GM18873 (cell line): ENCODE measurements around the gene LIX1L.
A peak's percentile ranks its signal among the peaks of the same experiment; 100 is the strongest.

Experiments used
- ATAC-seq: cut with Tn5 transposase; IDR thresholded peaks from one replicate; pipeline ENCODE4 v1.9.1; 2021; ENCODE audit warnings: mild to moderate bottlenecking, moderate library complexity, moderate number of reproducible peaks; ENCODE audit not compliant: unreplicated experiment, low FRiP score

Gene LIX1L

GRCh38 chr1:145957443-145958319 lies at the start of gene LIX1L:
LIX1L (minus strand) TSS chr1:145958017; CDS start chr1:145957927, 90 bp downstream.
- peak; percentile 89 for ATAC-seq

GRCh38 chr1:146001709-146002108 lies 43.9 kb upstream of the LIX1L start:
- ATAC-seq, result no peak

- ATAC-seq, result no peak
Measured at GRCh38 chr1:145999321-146000024, 41.7 kb upstream of the LIX1L start.

- no peak for ATAC-seq
Measured at GRCh38 chr1:145997718-145998023, 39.9 kb upstream of the LIX1L start.

GRCh38 chr1:145997016-145997717 lies 39.4 kb upstream of the LIX1L start:
- no peak for ATAC-seq

GRCh38 chr1:145996433-145997015 lies 38.7 kb upstream of the LIX1L start, which contains the start of gene TXNIP:
TXNIP (minus strand) TSS chr1:145996579; CDS start chr1:145996266, 313 bp downstream.
- peak; percentile 81 for ATAC-seq

- ATAC-seq, result no peak
Measured at GRCh38 chr1:145995964-145996432, 38.2 kb upstream of the LIX1L start.

GRCh38 chr1:145995148-145995881 lies 37.5 kb upstream of the LIX1L start:
- ATAC-seq, result no peak

GRCh38 chr1:145994391-145995120 lies 36.7 kb upstream of the LIX1L start:
- ATAC-seq, result no peak

- no peak for ATAC-seq
Measured at GRCh38 chr1:145993618-145994390, 36.0 kb upstream of the LIX1L start.

GRCh38 chr1:145992958-145993617 lies 35.3 kb upstream of the LIX1L start:
- ATAC-seq, result no peak

GRCh38 chr1:145992502-145992936 lies 34.7 kb upstream of the LIX1L start:
- ATAC-seq, result no peak

- ATAC-seq, result no peak
Measured at GRCh38 chr1:145991735-145992412, 34.1 kb upstream of the LIX1L start.

- no peak for ATAC-seq
Measured at GRCh38 chr1:145990249-145990855, 32.5 kb upstream of the LIX1L start.

- no peak for ATAC-seq
Measured at GRCh38 chr1:145988773-145989172, 31.0 kb upstream of the LIX1L start.

- no peak for ATAC-seq
Measured at GRCh38 chr1:145987926-145988325, 30.1 kb upstream of the LIX1L start.

GRCh38 chr1:145986551-145986950 lies 28.7 kb upstream of the LIX1L start:
- no peak for ATAC-seq
